Measurements from ENCODE around the gene EIF3B. TPM values are rescaled to one million over a fixed set of nuclear protein-coding genes. Genes with fewer than 3 reads are reported as not detected.
"Not testable (repeated sequence)": the region's sequence is repeated elsewhere in the genome, so short reads cannot be mapped to it uniquely, and the experiment has no call there.

EIF3B gene
- total RNA-seq, 2 experiments from 2014 or later = 152 to 154 TPM

DNA sequence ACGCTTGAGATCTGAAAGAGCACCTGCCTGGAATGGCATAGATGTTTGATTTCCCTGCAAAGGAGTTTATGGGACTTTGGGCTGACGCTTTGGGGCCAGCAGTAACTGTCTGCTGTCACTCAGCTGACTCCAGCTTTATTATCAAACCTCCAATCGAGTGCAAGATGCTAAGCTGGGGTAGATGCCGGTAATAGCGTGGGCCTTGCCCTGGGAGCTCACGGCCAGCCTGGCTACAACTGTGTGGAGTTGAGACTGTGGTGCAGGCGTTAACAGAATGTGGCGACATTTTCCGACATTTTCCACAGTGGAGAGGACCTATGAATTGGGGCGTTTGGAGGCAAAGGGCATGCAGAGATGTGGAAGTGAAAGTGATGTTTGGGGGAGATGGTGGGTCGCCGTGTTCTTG is 50.1 kb downstream of the EIF3B start:
- peak overlapping the region; percentile 89 for H3K4me3 Mint-ChIP-seq
- H3K27ac Mint-ChIP-seq = peak overlapping the region; percentile 99
- H3K36me3 Mint-ChIP-seq = peaks cover 25% of the 10 kb centered on the region
- H3K9me3 Mint-ChIP-seq = no peaks in the 10 kb centered on the region
- no peak for ATAC-seq (ENCODE audit: low read depth)
- H3K27me3 Mint-ChIP-seq = no peaks in the 10 kb centered on the region
- no peak for DNase-seq
- H3K4me1 Mint-ChIP-seq = peaks cover 53% of the 10 kb centered on the region
- POLR2A ChIA-PET = interaction anchor here (0.6 to 3.5 kb wide), 8 partner anchors 11 to 156 kb away, joined by 3 to 38 read pairs (median 5); partner anchors contain the start of gene EIF3B

DNA sequence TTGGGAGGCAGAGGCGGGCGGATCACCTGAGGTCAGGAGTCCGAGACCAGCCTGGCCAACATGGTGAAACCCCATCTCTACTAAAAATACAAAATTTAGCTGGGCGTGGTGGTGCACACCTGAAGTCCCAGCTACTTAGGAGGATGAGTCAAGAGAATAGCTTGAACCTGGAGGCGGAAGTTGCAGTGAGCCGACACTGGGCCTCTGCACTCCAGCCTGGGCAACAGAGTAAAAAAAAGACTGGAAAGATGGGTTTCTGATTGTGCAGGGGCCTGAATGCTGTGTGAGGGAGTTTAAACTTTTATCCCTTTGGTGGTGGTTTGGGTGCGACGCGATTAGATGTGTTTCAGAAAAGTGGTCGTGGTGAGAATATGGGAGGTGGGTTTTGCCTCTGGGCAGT is 50.6 kb downstream of the EIF3B start:
- DNase-seq (no peak), ATAC-seq (ENCODE audit: low read depth) (no peak)
- H3K4me3 Mint-ChIP-seq = peak overlapping the region; percentile 89
- H3K36me3 Mint-ChIP-seq = peaks cover 26% of the 10 kb centered on the region
- peak overlapping the region; percentile 99 for H3K27ac Mint-ChIP-seq
- H3K4me1 Mint-ChIP-seq = peaks cover 53% of the 10 kb centered on the region
- H3K27me3 Mint-ChIP-seq = no peaks in the 10 kb centered on the region
- POLR2A ChIA-PET = interaction anchor here (0.9 to 3.5 kb wide), 8 partner anchors 11 to 125 kb away, joined by 4 to 38 read pairs (median 7); partner anchors contain the start of gene EIF3B
- no peaks in the 10 kb centered on the region for H3K9me3 Mint-ChIP-seq

DNA sequence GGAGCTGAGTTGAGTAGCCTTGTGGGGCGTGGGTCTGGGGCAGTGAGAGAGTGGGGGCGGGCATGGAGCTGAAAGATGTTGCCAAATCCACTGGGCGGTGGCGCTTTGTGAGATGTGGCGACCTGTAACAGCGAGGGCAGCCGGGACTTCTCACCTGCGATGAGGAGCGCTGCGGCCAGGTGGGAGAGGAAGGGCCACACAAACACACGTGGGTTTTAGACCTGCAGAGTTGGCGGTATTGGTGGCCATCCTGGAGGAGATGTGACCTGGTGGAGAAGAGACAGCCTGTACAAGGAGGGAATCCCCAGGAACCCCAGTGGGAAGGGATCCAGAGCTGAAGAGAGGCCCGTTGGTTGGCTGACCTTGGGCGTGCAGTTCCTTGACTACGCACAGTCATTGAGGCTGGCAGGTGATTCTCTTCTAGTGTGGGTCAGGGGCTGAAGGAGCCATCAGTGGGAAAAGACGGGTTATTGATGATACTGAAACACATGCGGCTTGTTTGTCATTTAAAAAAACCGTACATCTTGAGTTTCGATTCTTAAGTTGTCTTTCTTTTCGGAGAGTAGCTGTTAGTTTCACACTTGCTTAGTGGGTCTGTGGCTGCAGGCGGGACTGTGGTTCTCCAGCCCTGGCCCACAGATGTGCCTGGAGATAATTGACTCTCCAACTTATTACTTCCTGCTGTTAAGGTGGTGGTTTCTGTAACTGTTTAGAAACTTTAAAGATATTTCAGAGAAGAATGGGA is 51.1 kb downstream of the EIF3B start:
- H3K36me3 Mint-ChIP-seq = peaks cover 28% of the 10 kb centered on the region
- H3K27me3 Mint-ChIP-seq = no peaks in the 10 kb centered on the region
- H3K4me3 Mint-ChIP-seq = peak overlapping the region; percentile 89
- peak overlapping the region; percentile 99 for H3K27ac Mint-ChIP-seq
- DNase-seq (peak; percentile 82), ATAC-seq (ENCODE audit: low read depth) (peak; percentile 46)
- H3K4me1 Mint-ChIP-seq = peaks cover 54% of the 10 kb centered on the region
- no peaks in the 10 kb centered on the region for H3K9me3 Mint-ChIP-seq
- POLR2A ChIA-PET = interaction anchor here (0.6 to 3.5 kb wide), 13 partner anchors 10 to 313 kb away, joined by 3 to 38 read pairs (median 5); partner anchors contain the start of genes EIF3B and SNX8

DNA sequence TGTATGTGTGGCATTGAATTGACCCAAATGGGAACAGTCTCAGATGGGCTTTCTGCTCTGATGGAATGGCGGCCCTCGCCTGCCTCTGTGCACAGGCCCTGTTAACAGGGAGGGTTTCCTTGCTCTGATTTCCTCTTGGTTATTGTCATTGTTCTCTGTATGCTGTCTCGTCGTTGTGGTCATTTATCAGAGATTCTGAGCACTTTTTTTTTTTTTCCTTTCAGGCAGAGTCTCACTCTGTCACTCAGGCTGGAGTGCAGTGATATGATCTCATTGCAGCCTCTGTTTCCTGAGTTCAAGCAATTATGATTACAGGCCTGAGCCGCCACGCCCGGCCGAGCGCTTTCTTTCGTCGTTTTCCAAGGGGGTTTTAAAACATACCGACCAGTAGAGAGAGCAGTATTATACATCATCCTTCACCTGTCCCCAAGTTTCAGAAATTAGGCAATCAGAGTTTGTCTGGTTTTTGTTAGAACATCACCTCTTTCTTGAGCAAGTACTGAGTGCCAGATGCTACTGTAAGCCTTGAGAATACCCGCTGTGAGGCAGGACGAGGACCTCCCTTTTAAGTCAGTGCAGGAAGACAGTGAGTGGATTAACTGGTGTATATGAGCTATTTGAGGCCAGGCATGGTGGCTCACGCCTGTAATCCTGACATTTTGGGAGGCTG is 55.3 kb downstream of the EIF3B start:
- no peaks in the 10 kb centered on the region for H3K27me3 Mint-ChIP-seq
- no peaks in the 10 kb centered on the region for H3K9me3 Mint-ChIP-seq
- H3K27ac Mint-ChIP-seq = peak overlapping the region; percentile 67
- peak overlapping the region; percentile 58 for H3K4me3 Mint-ChIP-seq
- peaks cover 58% of the 10 kb centered on the region for H3K4me1 Mint-ChIP-seq
- DNase-seq (no peak), ATAC-seq (ENCODE audit: low read depth) (no peak)
- POLR2A ChIA-PET = no interaction called here
- H3K36me3 Mint-ChIP-seq = peaks cover 35% of the 10 kb centered on the region

DNA sequence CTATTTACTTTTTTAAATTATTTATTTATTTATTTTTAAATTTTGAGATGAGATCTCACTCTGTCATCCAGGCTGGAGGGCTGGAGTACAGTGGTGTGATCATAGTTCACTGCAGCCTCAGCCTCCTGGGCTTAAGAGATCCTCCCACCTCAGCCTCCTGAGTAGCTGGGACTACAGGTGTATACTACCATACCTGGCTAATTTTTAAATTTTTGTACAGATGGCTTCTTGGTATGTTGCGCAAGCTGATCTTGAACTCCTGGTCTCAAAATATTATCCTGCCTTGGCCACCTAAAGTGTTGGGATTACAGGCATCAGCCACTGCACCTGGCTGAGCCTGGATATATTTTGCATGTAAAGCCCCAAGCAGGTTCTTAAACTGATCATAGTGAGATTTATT is 56.4 kb downstream of the EIF3B start:
- H3K4me3 Mint-ChIP-seq = no peak overlapping the region
- ATAC-seq (ENCODE audit: low read depth) = no peak
- POLR2A ChIA-PET = interaction anchor here (0.6 kb wide), 1 partner anchor 22 kb away, joined by 6 read pairs; no protein-coding TSS in a partner anchor
- H3K9me3 Mint-ChIP-seq = no peaks in the 10 kb centered on the region
- H3K36me3 Mint-ChIP-seq = peaks cover 33% of the 10 kb centered on the region
- H3K27ac Mint-ChIP-seq = no peak overlapping the region
- no peaks in the 10 kb centered on the region for H3K27me3 Mint-ChIP-seq
- peaks cover 49% of the 10 kb centered on the region for H3K4me1 Mint-ChIP-seq
- DNase-seq = no peak

DNA sequence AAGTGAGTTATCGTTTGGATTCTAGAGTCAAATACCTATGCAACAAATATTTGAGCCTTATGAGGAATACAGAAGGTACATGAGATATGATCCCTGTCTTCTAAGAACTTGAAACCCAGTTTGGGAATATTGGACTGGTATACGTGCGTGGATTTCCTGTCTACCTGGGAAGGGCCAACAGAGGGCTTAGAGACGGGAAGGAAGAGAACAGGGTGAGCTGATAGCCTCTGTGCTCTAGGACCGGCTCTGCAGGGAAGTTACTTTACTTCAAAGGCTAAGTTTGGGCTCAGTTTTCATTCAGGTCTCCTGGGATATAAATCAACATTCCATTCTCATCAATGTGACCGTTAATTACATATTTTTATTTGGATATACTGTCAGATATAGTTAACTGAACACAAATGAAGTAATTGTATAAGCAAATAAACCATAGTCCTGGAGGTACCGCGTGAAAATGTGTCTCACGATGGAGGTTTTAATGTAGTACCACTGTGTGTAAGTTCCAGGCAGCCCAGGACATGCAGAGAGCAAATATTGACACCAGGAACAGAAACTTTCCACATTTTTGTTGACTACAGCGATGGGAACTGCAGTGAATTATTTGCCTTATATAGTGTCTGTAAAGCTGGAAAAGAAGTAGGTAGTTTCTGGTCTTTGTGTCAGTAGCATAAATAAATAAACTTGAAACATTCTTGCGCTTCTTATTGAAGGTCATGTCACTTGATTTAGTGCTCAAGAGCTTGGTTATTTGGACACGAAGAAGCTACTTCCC is 57.4 kb downstream of the EIF3B start:
- ATAC-seq (ENCODE audit: low read depth) (no peak), DNase-seq (no peak)
- no peaks in the 10 kb centered on the region for H3K27me3 Mint-ChIP-seq
- H3K9me3 Mint-ChIP-seq = no peaks in the 10 kb centered on the region
- H3K4me1 Mint-ChIP-seq = peaks cover 53% of the 10 kb centered on the region
- no peak overlapping the region for H3K27ac Mint-ChIP-seq
- H3K36me3 Mint-ChIP-seq = peaks cover 39% of the 10 kb centered on the region
- POLR2A ChIA-PET = interaction anchor here (0.7 to 0.9 kb wide), 2 partner anchors 10 to 160 kb away, joined by 3 to 4 read pairs; no protein-coding TSS in a partner anchor
- no peak overlapping the region for H3K4me3 Mint-ChIP-seq

DNA sequence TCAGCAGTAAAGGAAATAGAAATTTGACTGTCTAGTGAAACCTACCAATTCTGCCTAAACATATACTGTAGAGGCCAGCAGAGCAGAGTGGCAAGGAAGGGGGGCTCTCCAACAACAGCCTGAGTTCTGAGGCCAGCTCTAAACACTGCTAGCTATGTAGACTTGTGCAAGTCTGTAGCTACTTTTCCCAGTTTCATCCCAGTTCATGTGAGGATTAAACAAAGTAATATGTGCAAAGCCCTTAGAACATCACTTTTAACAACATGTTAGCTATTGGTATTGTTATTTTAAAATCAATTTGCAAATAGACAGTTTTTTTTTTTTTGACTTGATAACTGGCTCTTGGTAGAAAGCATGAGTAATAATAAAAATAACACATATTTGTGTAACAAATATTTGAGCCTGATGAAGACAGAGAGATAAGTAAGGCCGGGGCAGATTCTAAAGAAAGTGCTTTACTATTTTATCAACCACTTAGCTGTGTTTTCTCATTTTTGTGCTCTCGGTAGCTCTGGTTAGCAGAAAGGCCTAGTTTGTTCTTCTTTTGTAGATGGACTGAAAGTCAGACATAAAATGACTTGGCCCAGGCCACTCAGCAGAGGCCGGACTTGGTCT is 58.1 kb downstream of the EIF3B start:
- Mint-ChIP-seq H3K36me3 (peaks cover 39% of the 10 kb centered on the region), H3K4me1 (peaks cover 57% of the 10 kb centered on the region), H3K27me3 (no peaks in the 10 kb centered on the region), H3K27ac (no peak overlapping the region), H3K4me3 (no peak overlapping the region), H3K9me3 (no peaks in the 10 kb centered on the region)
- DNase-seq = no peak
- no peak for ATAC-seq (ENCODE audit: low read depth)
- POLR2A ChIA-PET = interaction anchor here (0.7 to 0.9 kb wide), 2 partner anchors 10 to 159 kb away, joined by 3 to 4 read pairs; no protein-coding TSS in a partner anchor

DNA sequence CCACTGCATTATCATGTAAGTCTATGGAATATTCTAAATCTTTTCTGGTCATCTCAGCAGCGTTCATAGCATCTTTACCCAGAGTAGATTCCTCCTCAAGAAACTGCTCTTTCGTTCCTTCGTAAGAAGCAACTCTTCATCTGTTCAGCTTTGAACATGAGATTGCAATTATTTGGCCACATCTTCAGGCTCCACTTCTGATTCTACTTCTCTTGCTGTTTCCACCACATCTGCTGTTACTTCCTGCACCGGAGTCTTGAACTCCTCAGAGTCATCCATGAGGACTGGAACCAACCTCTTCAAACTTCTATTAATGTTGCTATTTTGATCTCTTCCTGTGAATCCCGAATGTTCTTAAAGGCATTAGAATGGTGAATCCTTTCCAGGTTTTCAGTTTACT is 61.4 kb downstream of the EIF3B start:
- DNase-seq (no peak), ATAC-seq (ENCODE audit: low read depth) (no peak)
- POLR2A ChIA-PET = interaction anchor here (0.6 to 1.3 kb wide), 2 partner anchors 9 to 11 kb away, joined by 4 read pairs; no protein-coding TSS in a partner anchor
- Mint-ChIP-seq H3K4me3 (no peak overlapping the region), H3K4me1 (peaks cover 47% of the 10 kb centered on the region), H3K27me3 (no peaks in the 10 kb centered on the region), H3K36me3 (peaks cover 31% of the 10 kb centered on the region), H3K9me3 (no peaks in the 10 kb centered on the region), H3K27ac (no peak overlapping the region)

DNA sequence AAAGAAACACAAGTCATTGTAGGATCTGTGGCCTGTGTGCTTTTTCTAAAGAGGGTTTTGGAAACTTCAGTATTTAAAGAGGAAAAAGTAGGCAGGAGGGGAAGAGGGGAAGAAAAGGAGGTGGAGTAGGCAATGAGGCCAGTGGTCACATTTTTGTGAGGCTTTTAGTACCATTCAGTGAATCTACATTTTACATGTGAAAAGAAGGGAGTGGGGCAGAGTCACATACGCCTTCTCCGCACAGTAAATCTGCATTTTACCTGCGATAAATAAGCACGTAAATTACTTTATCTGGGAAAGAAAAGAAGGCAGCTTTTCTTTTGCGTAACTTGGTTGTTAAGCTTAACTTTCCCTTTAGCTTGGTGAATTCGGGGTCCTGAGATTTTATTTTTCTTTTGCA is 62.0 kb downstream of the EIF3B start:
- peak overlapping the region; percentile 18 for H3K27ac Mint-ChIP-seq

DNA sequence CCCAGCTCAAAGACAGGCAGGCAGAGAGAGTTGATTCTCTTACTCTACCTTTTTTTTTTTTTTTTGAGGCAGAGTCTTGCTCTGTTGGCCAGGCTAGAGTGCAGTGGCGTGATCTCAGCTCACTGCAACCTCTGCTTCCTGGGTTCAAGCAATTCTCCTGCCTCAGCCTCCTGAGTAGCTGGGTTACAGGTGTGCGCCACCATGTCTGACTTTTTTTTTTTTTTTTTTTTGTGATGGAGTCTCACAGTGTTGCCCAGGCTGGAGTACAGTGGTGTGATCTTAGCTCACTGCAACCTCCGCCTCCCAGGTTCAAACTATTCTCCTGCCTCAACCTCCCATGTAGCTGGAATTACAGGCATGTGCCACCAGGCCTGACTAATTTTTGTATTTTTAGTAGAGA is 62.6 kb downstream of the EIF3B start:
- H3K27ac Mint-ChIP-seq; H3K27me3 Mint-ChIP-seq; H3K4me3 Mint-ChIP-seq; H3K9me3 Mint-ChIP-seq; DNase-seq; ATAC-seq (ENCODE audit: low read depth): not testable (repeated sequence)
- Mint-ChIP-seq H3K4me1 (peaks cover 45% of the 10 kb centered on the region), H3K36me3 (peaks cover 33% of the 10 kb centered on the region)
- POLR2A ChIA-PET = interaction anchor here (4.4 kb wide), 1 partner anchor 11 kb away, joined by 31 read pairs; no protein-coding TSS in a partner anchor

More for the DNA sequence above, 62.0 kb downstream of the EIF3B start:
- H3K4me3 Mint-ChIP-seq = no peak overlapping the region
- ATAC-seq (ENCODE audit: low read depth) (no peak), DNase-seq (no peak)
- H3K4me1 Mint-ChIP-seq = peaks cover 47% of the 10 kb centered on the region
- no peaks in the 10 kb centered on the region for H3K9me3 Mint-ChIP-seq
- no peaks in the 10 kb centered on the region for H3K27me3 Mint-ChIP-seq
- peaks cover 31% of the 10 kb centered on the region for H3K36me3 Mint-ChIP-seq
- POLR2A ChIA-PET = interaction anchor here (1.3 to 4.4 kb wide), 2 partner anchors 10 to 11 kb away, joined by 4 to 31 read pairs; no protein-coding TSS in a partner anchor

DNA sequence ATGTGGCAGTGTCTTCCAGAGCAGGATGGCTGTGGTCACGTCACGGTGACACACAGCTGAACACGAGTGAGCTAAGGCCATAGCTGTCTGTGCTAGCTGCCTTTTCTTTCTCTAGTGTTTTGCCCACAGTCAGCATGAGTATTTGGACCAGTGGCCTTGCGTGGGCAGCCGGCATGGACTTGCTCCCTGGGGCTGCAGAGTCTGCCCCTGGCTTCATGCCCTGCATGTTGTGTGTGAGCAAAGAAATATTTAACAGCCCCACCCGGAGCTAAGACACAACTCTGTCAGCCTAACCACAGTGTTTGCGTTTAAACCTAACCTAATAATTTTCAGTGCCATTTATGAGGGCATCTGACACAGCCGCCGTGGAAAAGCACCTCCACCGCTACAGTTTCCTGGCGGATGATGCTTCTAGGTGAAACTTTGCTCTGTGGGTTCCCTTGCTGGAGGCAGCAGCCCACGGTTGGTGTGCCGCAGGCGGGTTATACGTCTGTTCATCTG is 63.4 kb downstream of the EIF3B start:
- Mint-ChIP-seq H3K36me3 (peaks cover 30% of the 10 kb centered on the region), H3K27ac (peak overlapping the region; percentile 64), H3K4me3 (peak overlapping the region; percentile 59), H3K4me1 (peaks cover 39% of the 10 kb centered on the region), H3K27me3 (no peaks in the 10 kb centered on the region), H3K9me3 (no peaks in the 10 kb centered on the region)
- POLR2A ChIA-PET = interaction anchor here (4.4 kb wide), 1 partner anchor 12 kb away, joined by 31 read pairs; no protein-coding TSS in a partner anchor
- ATAC-seq (ENCODE audit: low read depth) = peak; percentile 85
- peak; percentile 62 for DNase-seq

DNA sequence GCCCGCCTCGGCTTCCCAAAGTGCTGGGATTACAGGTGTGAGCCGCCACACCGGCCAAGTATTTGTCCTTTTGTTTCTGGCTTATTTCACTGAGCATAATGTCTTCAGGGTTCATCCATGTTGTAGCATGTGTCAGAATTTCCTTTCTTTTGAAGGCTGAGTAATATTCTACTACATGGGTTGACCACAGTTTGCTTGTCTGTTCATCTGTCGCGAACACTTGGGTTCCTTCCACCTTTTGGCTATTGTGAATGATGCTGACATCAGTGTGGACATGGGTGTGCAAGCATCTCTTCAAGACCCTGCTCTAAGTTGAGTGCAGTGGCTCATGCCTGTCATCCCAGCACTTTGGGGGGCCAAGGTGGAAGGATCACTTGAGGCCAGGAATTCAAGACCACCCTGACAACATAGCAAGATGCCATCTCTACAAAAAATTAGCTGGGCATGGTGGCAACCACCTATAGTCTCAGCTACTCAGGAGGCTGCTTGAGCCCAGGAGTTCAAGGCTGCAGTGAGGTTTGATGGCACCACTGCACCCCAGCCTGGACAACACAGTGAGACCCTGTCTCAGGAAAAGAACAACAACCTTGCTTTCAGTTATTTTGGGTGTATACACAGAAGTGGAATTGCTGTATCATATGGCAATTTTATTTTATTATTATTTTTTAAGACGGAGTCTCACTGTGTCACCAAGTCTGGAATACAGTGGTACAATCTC is 65.7 kb downstream of the EIF3B start:
- Mint-ChIP-seq H3K9me3 (no peaks in the 10 kb centered on the region), H3K36me3 (peaks cover 25% of the 10 kb centered on the region), H3K27ac (no peak overlapping the region), H3K4me1 (peaks cover 44% of the 10 kb centered on the region), H3K27me3 (no peaks in the 10 kb centered on the region), H3K4me3 (no peak overlapping the region)
- DNase-seq (no peak), ATAC-seq (ENCODE audit: low read depth) (no peak)
- POLR2A ChIA-PET = interaction anchor here (1.0 to 4.4 kb wide), 2 partner anchors 14 to 23 kb away, joined by 3 to 31 read pairs; no protein-coding TSS in a partner anchor

Data from activated naive CD8-positive, alpha-beta T cell treated with anti-CD3 and anti-CD28 coated beads, Interleukin-2, amount 10 ng/mL, durations not matched to agents 7 days and 5 days (primary cell).